Effector CD8-positive, alpha-beta T cell (primary cell): ENCODE data around the gene RABGAP1L.
"Not testable (repeated sequence)": the region's sequence is repeated elsewhere in the genome, so short reads cannot be mapped to it uniquely, and the experiment has no call there.

ENCODE experiments used
- DNase-seq: peaks from one replicate; lab custom pipeline; 2025; lab: John Stamatoyannopoulos, UW

The RABGAP1L gene

DNA sequence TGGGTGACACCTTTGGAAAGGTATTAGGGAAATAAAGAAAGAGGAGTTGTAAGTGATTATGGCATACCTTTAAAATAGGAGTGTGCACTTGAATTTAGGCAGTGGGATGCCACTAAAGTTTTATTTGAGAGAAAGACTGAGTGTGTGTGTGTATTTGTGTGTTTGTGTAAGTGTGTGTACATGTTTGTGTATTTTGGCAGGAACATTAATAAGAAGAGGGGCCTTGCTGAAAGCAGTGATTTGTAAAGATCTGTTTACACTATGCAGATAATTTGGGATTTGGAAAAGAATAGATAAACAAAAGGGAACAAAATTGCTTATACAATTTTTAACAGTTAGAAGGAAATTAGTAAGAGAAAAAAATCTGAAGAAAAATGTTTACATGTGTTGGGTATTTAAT lies 409.2 kb downstream of the RABGAP1L start:
- no peak for DNase-seq

DNA sequence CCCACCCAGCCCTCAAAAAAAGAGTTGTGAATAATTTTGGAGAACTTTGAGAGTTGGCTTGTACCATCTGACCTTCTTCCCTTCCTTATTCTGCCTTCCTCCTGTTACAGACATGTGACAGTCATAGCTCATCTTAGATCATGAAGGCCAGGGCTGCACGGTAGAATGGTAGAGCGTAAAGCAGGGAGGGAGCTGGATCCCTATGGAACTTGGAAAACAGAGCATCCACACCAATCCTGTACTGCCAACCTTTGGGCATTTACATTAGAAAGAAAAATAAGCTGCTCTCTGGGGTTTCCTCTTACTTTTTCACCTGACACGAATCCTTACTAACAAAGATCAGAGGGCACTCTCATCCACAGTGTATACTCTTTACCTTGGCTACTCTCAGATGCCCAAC lies 409.9 kb downstream of the RABGAP1L start:
- no peak for DNase-seq

DNA sequence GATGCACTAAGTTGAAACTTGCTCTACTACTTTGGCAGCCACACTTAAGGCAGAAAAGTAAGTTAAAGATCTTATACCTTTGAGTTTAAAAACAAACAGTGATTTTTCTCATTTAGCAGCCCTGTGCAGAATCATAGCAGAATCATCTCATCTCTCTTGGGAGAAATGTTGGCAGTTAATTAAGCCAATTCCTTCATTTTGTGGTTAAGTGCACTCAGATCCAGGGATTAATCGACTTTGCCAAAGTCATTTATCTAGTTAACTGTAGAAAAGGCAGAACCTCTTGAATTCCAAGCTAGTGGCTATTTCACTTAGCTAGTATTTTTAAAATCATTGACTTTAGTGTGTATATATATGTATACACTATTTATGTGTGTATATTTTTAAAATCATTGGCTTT lies 413.5 kb downstream of the RABGAP1L start:
- no peak for DNase-seq

DNA sequence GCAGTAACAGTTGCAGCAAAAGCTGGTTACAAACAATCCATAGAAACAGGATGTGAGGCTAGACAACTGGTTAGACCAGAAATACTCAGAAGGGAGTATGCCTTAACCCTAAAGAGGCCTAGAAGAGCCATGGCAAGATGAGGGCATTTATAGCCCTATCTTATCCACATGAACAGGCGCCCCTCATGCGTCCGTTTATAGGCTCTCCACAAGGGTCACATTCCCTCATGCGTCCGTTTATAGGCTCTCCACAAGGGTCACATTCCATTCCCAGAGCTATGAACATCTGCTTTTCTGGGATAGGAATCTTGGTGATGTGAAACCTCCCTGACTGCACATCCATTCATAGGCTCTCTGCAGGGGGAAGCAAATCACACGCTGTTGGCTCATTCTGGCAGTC lies 416.8 kb downstream of the RABGAP1L start:
- DNase-seq = not testable (repeated sequence)

DNA sequence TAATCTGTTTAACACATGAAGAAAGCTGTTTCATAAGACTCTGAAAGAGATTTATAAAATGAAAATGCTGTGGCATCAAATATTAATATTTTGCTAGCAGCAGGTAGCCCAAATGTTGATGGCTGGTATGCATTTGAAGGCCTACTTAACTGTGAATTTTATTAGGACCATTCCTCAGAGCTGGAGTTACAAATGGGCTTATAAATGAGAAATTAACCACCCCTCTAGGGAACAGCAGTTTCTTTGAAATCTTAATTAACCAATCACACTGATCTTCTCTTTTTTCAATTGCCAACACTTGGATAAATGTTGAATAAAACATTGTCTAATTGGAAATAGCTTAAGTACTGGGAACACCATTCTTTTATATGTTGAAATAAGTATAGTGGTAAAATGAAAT lies 418.4 kb downstream of the RABGAP1L start:
- DNase-seq = no peak

DNA sequence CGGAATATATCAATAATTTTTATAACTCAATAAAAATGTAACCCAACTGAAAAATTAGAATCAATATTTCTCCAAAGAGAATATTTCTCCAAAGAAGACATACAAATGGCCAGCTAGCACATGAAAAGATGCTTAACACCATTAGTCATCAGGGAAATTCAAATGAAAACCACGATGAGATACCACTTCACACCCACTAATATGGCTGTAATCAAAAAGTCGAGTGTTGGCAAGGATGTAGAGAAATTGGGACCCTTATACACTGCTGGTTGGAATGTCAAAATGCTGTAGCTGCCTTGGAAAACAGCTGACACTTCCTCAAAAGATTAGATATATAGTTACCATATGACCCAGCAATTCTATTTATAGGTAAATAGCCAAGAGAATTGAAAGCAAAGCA lies 421.5 kb downstream of the RABGAP1L start:
- no peak for DNase-seq

DNA sequence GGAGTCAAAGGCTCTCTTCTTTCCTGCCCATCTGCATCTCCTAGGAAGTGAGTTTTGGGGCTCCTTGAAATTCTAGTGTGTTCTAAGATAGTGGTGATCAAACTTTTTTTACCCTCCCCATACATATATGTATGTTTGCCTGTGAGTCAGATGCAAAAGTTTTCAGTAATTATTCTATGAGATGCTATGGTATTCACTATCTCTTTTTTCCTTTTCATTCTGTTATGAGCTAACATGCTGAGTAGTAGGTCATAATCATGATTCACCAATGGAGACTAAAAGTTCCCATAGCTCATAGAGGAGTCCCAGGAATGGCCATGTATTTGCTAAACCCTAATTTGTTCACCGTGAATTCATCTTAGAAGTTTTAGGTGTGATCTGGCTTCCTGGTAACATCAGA lies 424.0 kb downstream of the RABGAP1L start:
- DNase-seq = no peak

DNA sequence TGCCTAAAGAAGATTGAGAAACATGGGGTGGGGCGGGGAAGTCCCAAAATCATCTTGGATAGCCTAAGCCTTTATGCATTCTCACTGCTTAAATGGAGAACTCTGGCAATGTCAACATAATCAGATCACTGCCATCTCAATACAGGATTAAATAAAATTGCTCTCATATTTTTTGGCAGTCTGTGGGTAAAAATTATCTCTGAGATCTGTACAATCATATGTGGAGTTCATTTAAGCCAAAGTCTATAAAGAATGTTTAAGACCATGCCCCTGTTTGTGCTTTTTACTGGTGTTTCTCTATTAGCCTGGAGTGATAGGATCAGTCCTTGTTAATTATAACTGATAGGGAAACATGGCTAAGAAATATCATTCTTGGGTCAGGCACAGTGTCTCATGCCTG lies 424.8 kb downstream of the RABGAP1L start:
- no peak for DNase-seq

DNA sequence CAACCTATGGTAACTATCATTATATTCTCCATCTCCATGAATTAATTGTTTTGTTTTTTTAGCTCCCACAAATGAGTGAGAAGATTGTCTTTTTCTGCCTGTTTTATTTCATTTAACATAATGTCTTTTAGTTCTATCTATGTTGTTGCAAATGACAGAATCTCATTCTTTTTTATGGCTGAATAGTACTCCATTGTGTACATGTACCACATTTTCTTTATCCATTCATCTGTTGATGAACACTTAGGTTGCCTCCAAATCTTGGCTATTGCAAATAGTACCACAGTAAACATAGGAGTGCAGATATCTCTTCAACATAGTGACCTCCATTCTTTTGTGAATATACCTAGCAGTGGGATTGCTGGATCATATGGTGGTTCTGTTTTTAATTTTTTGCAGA lies 429.3 kb downstream of the RABGAP1L start:
- DNase-seq = not testable (repeated sequence)

DNA sequence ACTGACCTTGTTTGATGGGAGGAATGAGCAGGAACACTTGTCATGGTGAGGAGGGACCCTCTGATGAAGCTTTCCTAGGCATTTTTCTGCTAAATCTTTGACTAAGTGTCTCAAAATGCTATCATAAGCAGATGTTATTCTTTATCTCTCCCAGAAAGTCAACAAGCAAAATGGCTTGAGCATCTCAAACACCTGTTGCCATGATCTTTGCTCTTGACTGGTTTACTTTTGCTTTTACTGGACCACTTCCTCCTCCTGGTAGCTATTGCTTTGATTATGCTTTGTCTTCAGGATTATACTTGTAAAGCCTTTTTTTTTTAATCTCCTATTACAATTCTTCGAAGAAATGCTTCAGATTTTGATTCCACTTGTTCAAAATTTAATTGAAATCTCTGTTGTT lies 445.9 kb downstream of the RABGAP1L start:
- DNase-seq = no peak

DNA sequence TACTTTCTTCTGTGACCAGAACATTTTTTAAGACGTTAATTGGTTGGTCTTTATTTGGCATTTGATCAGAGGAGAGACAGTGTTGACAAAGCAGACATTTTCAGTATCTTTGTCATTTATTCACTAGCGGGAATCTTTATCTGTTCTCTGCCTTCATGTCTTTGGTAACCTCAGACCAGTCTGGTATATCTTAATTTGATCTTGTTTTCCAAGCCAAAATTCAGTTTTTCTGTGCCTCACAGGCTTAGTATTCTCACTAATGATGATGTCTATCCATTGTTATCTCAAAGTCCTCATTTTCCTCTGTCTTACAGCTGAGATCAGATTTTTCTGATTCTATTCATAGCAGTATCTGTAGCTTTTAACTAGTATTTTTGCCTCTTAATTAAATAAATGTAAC lies 447.2 kb downstream of the RABGAP1L start:
- no peak for DNase-seq

DNA sequence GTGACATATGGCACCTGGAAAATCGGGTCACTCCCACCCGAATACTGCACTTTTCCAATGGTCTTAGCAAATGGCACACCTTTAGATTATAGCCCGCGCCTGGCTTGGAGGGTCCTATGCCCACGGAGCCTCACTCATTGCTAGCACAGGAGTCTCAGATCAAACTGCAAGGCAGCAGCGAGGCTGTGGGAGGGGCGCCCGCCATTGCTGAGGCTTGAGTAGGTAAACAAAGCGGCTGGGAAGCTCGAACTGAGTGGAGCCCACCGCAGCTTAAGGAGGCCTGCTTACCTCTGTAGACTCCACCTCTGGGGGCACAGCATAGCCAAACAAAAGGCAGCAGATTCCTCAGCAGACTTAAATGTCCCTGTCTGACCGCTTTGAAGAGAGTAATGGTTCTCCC lies 458.6 kb downstream of the RABGAP1L start:
- DNase-seq = not testable (repeated sequence)

DNA sequence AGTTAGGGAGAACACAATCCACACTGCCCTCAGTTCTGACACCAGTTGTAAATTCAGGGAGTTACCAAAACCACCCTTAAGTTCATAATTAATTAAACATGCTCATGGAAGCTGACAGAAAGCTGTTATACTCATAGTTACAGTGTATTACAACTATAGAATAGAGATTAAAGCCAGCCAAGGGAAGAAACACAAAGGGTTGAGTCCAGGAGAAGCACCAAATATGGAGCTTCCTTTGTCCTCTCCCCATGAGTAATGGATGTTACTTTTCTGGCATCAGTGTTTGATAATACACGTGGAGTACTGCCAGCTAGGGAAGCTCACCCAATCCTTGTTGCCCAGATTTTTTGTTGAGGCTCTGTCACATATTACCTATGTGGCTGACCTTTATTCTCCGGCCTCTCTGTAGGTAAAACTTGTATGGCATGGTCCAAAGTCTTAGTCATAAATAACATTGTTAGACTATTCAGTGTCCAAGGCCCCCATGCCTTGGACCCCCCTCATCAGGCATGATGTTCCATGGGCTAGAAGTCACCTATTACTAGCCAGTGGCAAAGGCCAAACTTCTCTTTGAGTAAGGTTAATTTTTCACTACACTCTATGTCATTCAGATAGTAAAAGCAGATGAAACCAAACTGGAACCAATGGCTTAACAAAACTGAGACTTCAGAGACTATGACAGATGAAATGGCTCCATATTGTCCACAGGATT lies 464.2 kb downstream of the RABGAP1L start:
- no peak for DNase-seq

DNA sequence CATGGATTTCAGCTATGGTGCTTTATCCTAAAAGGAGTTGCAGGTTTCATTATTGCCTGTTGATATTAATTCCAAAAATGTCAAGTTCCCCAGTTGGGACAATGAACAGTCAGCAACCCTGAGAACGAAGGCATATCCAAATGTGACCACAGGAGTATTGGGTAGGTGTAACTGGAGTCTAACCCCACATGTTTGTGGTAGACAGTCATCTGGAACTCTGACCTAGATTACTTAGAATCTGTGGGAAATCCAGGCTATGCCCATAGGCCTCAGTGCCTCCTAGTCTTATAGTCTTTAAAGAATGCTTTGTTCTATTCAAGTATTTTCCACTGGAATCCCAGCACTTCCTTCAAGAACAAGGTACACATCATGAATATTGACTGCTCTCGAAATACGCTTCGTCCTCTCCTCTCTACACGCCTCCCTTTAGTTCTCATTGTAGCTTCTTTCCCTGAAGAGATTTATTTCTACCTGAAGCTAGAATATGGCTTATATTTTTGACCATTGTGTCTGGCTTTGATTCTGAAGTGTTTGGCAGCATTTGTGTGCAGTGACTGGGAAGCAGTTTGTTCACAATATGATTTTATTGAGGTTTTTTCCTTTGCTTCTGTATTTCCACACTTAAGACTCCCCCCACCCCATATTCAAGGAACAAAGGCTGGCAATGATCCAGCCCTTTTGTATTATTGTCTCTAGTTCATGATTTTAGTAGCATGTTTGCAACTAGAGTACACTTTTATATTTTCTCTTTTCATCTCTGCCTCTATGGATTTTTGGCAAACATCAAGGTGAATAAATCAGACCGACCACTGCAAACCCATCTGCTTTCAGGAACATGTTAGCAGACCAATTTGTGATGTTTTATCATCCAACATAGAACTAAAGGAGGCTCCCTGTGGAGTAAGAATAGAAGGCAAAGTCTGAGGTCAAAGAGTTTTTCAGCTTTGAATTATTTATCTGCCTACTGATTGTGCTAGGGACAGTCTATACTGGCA lies 467.0 kb downstream of the RABGAP1L start:
- DNase-seq = no peak

DNA sequence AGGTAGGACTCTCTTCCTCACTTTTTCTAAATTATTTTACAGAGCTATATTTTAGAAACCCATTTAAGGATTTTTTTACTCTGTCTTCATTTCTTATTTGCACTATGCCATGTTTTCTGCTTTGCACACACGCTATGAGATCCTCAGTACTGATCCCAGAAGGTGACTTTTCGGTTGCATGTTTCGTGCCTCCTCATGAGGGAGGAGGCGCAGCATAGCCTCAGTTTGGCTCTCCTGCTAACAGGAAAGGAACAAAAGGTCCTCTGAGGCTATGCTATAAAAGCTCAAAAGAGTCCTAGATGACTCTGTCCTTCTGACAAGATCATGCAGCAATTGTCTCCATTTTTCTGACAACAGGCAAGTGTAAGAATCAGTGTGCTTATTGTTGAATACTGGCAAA lies 478.2 kb downstream of the RABGAP1L start:
- DNase-seq = no peak

DNA sequence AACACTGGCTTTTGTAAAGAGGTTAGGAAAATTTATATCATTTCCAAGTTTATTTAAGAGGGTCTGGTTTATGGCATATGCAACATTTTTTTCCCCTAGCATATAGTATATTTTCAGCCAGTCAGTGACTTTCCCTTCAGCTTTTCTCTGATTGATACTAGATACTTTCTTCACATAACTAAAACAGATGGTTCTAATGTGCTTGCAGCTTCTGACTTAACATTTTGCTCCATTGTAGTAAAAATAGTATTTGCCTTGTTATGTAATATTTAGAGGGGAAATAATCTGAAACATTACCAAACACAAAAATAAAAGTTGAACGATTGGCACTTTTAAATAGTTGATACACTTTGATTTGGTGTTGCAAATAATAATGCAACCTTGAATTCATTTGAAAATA lies 480.1 kb downstream of the RABGAP1L start:
- DNase-seq = no peak

DNA sequence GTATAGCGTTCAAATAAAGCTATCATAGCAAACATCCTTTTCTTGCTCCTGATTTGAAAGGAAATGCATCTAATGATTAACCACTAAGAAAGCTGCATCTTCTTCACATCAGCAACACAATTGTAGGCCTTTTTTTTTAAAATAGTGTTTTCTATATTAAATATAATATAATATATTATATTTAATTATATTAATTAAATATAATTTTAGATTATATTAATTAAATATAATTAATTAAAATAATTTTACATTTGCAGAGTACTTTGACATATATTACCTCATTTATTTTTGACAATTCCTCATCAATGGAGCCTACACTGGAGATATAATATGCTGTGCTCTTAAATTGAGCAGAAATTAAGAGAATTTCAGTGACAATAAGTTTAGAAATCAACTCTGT lies 481.5 kb downstream of the RABGAP1L start:
- no peak for DNase-seq

DNA sequence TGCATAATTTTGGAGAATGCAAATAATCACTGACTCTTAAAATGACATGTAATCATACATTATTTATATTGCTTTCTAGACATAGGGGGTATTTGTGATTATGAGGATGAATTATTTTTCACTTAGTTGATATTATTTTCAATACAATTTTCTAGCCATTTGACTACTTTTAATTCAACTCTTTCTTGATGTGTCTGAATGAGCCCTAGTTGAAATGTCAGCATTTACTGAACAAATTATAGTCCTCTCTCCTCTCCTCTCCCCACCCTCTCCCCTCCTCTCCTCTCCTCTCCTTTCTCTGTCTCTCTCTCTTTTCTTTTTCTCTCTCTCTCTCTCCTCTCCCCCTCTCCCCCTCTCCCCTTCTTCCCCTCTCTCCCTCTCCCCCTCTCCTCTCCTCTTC lies 483.1 kb downstream of the RABGAP1L start:
- DNase-seq = no peak

DNA sequence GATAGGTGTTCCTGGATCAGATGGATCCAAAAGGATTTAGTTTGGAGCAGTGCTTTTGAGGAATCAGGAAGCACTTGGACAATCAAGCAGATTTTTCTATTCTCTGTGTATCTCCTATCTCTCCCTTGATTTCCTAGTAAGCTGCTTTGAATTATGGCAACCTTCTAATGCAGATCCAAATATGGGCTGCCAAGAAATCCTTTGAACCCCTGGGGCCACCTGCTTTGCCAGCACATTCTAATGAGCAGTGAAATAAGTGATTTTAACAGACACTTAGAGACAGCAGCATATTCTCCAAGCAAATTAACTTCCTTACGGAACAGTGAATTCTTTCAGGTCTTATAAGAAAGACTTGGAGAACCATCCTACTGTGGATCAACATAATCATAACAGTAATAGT lies 483.9 kb downstream of the RABGAP1L start:
- DNase-seq = no peak

DNA sequence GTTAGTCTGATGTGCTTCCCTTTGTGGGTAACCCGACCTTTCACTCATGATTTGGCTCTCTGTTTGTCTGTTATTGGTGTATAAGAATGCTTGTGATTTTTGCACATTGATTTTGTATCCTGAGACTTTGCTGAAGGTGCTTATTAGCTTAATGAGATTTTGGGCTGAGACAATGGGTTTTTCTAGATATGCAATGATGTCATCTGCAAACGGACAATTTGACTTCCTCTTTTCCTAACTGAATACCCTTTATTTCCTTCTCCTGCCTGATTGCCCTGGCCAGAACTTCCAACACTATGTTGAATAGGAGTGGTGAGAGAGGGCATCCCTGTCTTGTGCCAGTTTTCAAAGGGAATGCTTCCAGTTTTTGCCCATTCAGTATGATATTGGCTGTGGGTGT lies 490.3 kb downstream of the RABGAP1L start:
- not testable (repeated sequence) for DNase-seq

DNA sequence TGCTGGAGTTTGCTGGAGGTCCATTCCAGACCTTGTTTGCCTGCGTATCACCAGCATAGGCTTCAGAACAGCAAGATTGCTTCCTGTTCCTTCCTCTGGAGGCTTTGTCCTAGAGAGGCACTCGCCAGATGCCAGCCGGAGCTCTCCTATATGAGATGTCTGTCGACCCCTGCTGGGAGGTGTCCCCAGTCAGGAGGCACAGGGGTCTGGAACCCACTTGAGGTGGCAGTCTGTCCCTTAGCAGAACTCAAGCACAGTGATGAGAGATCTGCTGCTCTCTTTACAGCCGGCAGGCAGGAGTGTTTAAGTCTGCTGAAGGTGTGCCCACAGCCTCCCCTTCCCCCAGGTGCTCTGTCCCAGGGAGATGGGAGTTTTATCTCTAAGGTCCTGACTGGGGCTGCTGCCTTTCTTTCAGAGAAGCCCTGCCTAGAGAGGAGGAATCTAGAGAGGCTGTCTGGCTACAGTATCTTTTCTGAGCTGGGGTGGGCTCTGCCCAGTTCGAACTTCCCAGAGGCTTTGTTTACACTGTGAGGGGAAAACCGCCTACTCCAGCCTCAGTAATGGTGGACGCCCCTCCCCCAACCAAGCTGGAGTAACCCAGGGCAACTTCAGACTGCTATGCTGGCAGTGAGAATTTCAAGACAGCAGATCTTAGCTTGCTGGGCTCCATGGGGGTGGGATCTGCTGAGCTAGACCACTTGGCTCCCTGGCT lies 493.4 kb downstream of the RABGAP1L start:
- no peak for DNase-seq

DNA sequence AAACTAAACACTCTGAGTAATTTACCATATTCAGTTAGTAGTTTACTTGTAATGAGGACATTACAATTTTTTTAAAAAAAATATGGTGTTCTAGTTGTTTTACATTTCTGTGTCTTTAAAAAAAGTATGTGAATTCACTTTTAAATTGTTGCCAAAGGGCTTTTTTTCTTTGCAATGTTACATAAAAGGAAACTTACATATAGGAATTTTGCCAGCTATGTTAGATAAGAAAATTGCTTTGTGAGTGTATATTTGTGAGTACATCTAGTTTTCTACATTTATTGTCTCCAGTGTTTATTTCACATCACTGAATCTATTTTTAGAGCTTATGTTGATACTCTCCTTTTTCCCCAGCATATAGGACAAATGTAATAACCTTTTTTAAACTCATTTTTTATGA lies 495.2 kb downstream of the RABGAP1L start:
- no peak for DNase-seq
